A673 (cell line): ENCODE results near the gene ZNRF3.

Experiments
- CTCF ChIP-seq: fragments of 300-800, 200-600 bp; sonication (generic); conservative IDR thresholded peaks from 2 replicates; pipeline ENCODE4 v1.5.1; 2017; ENCODE audit warnings: low read depth, mild to moderate bottlenecking, antibody characterized with exemption, low read length, moderate library complexity, mixed read lengths
- EZH2 ChIP-seq: fragments of 200-600 bp; sonication (generic); IDR thresholded peaks from 2 replicates; pipeline ENCODE4 v1.6.1; 2017; ENCODE audit warnings: borderline replicate concordance, low read depth, mild to moderate bottlenecking, mixed read lengths, antibody characterized with exemption, low read length; ENCODE audit not compliant: poor library complexity, severe bottlenecking

GRCh38 chr22:28995551-28995950 is 112.2 kb downstream of the ZNRF3 start:
- no peak for TF ChIP-seq CTCF
- TF ChIP-seq EZH2 = no peak
